ENCODE measurements around the gene PLD6.
A peak's percentile ranks its signal among the peaks of the same experiment; 100 is the strongest.
"Not testable (repeated sequence)": the region's sequence is repeated elsewhere in the genome, so short reads cannot be mapped to it uniquely, and the experiment has no call there.

Gene PLD6

GRCh38 chr17:17176341-17176740 lies 29.8 kb downstream of the PLD6 start:
- no peak for DNase-seq (ENCODE audit: low read depth)

- no peak for DNase-seq (ENCODE audit: low read depth)
These were observed 30.2 kb downstream of the PLD6 start for GRCh38 chr17:17175917-17176316.

GRCh38 chr17:17175340-17175739 lies 30.8 kb downstream of the PLD6 start:
- DNase-seq (ENCODE audit: low read depth): no peak

- DNase-seq (ENCODE audit: low read depth): no peak
These were observed 32.2 kb downstream of the PLD6 start for GRCh38 chr17:17173921-17174320.

GRCh38 chr17:17172990-17173389 lies 33.1 kb downstream of the PLD6 start:
- DNase-seq (ENCODE audit: low read depth): no peak

- no peak for DNase-seq (ENCODE audit: low read depth)
These were observed 33.9 kb downstream of the PLD6 start for GRCh38 chr17:17172001-17172939.

- no peak for DNase-seq (ENCODE audit: low read depth)
These were observed 34.9 kb downstream of the PLD6 start for GRCh38 chr17:17171186-17171585.

- no peak for DNase-seq (ENCODE audit: low read depth)
These were observed 35.7 kb downstream of the PLD6 start for GRCh38 chr17:17170346-17170985.

- no peak for DNase-seq (ENCODE audit: low read depth)
These were observed 36.7 kb downstream of the PLD6 start for GRCh38 chr17:17169396-17169795.

- no peak for DNase-seq (ENCODE audit: low read depth)
These were observed 37.7 kb downstream of the PLD6 start for GRCh38 chr17:17168401-17168800.

- no peak for DNase-seq (ENCODE audit: low read depth)
These were observed 38.1 kb downstream of the PLD6 start for GRCh38 chr17:17167986-17168385.

- DNase-seq (ENCODE audit: low read depth): no peak
These were observed 38.8 kb downstream of the PLD6 start for GRCh38 chr17:17167356-17167755.

- no peak for DNase-seq (ENCODE audit: low read depth)
These were observed 39.7 kb downstream of the PLD6 start for GRCh38 chr17:17166446-17166845.

- no peak for DNase-seq (ENCODE audit: low read depth)
These were observed 40.3 kb downstream of the PLD6 start for GRCh38 chr17:17165666-17166308.

GRCh38 chr17:17164676-17165075 lies 41.5 kb downstream of the PLD6 start:
- no peak for DNase-seq (ENCODE audit: low read depth)

- DNase-seq (ENCODE audit: low read depth): no peak
These were observed 42.0 kb downstream of the PLD6 start for GRCh38 chr17:17164156-17164555.

GRCh38 chr17:17161759-17162158 lies 44.4 kb downstream of the PLD6 start:
- no peak for DNase-seq (ENCODE audit: low read depth)

- DNase-seq (ENCODE audit: low read depth): no peak
These were observed 45.0 kb downstream of the PLD6 start for GRCh38 chr17:17161121-17161520.

GRCh38 chr17:17159571-17159970 lies 46.6 kb downstream of the PLD6 start:
- DNase-seq (ENCODE audit: low read depth): no peak

- not testable (repeated sequence) for DNase-seq (ENCODE audit: low read depth)
These were observed 47.6 kb downstream of the PLD6 start for GRCh38 chr17:17158506-17158905.

- DNase-seq (ENCODE audit: low read depth): no peak
These were observed 49.1 kb downstream of the PLD6 start for GRCh38 chr17:17157041-17157440.

GRCh38 chr17:17156511-17156910 lies 49.6 kb downstream of the PLD6 start:
- DNase-seq (ENCODE audit: low read depth): no peak

GRCh38 chr17:17156107-17156506 lies 50.0 kb downstream of the PLD6 start:
- DNase-seq (ENCODE audit: low read depth): peak; percentile 35
